GM12892 (cell line): ENCODE data around the gene TMCO1.

Experiments
- DNase-seq: peaks from one replicate; pipeline ENCODE4 v3.0.0; 2011; ENCODE audit not compliant: insufficient read length
- FAIRE-seq: peaks from 2 replicates; lab custom pipeline; 2011; peaks lifted over from hg19 to GRCh38; lab: Jason Lieb, UNC
- POLR2A ChIP-seq: IDR thresholded peaks from 2 replicates; pipeline ENCODE4 v1.6.1; 2011; ENCODE audit warnings: low read depth, low read length, control low read depth
- POLR2AphosphoS5 ChIP-seq: IDR thresholded peaks from 2 replicates; pipeline ENCODE4 v1.6.1; 2011; ENCODE audit warnings: low read depth, low read length, control low read depth
- TAF1 ChIP-seq: IDR thresholded peaks from 2 replicates; pipeline ENCODE4 v1.6.1; 2011; ENCODE audit warnings: low read depth, mild to moderate bottlenecking, control low read depth, low read length, borderline replicate concordance

Gene TMCO1

DNA sequence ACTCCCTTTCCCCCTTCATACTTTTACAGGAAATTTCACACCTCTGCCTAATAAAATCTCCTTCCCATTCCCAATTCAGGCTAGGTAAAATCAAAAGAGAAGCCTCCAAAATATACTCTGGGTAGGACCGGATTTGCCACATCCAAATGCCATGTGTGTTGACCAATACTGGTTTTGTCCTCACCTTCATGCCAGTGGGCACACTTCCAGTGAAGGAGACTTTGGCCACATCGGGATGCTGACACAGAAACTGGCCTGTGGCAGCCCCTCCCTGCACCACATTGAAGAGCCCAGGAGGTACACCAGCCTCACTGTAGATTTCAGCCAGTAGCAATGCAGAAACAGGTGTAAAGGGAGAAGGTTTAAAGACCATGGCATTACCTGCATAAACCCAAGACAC lies 88.4 kb downstream of the TMCO1 start:
- TF ChIP-seq POLR2AphosphoS5 (no peak), TAF1 (no peak), POLR2A (no peak)
- FAIRE-seq (no peak), DNase-seq (no peak)

GRCh38 chr1:165679282-165680036 lies 89.2 kb downstream of the TMCO1 start:
- FAIRE-seq = no peak
- TF ChIP-seq POLR2A (no peak), TAF1 (no peak), POLR2AphosphoS5 (no peak)
- DNase-seq = no peak

DNA sequence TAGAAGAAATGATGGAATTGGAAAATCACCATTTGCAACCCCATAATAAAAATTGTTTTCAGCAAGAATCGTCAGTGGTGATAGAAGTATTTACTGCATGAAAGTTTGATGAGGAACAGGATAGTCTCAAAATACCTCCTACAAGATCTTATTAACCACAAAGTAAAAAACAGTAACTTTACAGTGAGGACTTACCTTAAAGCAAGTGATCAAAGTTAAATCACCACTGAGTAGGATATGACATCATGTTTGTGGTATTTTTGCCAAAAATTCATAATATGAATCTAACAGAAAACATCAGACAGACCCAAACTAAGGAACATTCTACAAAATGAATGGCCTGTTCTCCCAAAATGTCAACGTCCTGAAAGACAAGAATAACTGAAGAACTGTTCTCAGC lies 90.2 kb downstream of the TMCO1 start:
- TF ChIP-seq POLR2AphosphoS5 (no peak), POLR2A (no peak), TAF1 (no peak)
- FAIRE-seq (no peak), DNase-seq (no peak)
